PC-9 (cell line): ENCODE results near the gene RAD23A. TPM values are rescaled to one million over a fixed set of nuclear protein-coding genes. Genes with fewer than 3 reads are reported as not detected.
A peak's percentile ranks its signal among the peaks of the same experiment; 100 is the strongest.
"Not testable (repeated sequence)": the region's sequence is repeated elsewhere in the genome, so short reads cannot be mapped to it uniquely, and the experiment has no call there.

Experiments used
- BruUV-seq: library from RNA; stranded (reverse); fragments of 400-500 nt; replicated peaks from 2 replicates; lab custom pipeline; 2021; lab: Mats Ljungman, UMichigan
- CTCF ChIA-PET: fragments of 300-600 bp; sonication (Branson Sonifier 250); formaldehyde crosslinking; loops from one replicate; lab custom pipeline; 2022; ENCODE audit warnings: antibody characterized with exemption; lab: Charles Lee
- POLR2A ChIA-PET: fragments of 300-600 bp; sonication (Branson Sonifier 250); formaldehyde crosslinking; loops from one replicate; lab custom pipeline; 2022; ENCODE audit warnings: antibody characterized with exemption; ENCODE audit not compliant: unreplicated experiment; lab: Charles Lee
- DNase-seq, 2 experiments: peaks; one replicate each; pipeline versions ENCODE4 v3.0.0 to v3.0.0-alpha.2; 2015 to 2022; ENCODE audit warnings: mixed read lengths in 1 of 2
- H2AFZ ChIP-seq: fragments of 200-600 bp; sonication (generic); 2 replicates; pipeline ENCODE4 v1.8.1; 2017; ENCODE audit warnings: antibody characterized with exemption
- H3F3A ChIP-seq: fragments of 200-600 bp; sonication (generic); 2 replicates; pipeline ENCODE4 v1.8.1; 2017; ENCODE audit warnings: antibody characterized with exemption, mild to moderate bottlenecking, low read depth; ENCODE audit not compliant: insufficient read depth
- H3K27ac ChIP-seq: fragments of 200-600 bp; sonication (generic); 2 replicates; pipeline ENCODE4 v1.6.1; 2016; ENCODE audit warnings: mixed run types
- H3K27me3 ChIP-seq: fragments of 200-600 bp; sonication (generic); 2 replicates; pipeline ENCODE4 v1.6.1; 2016; ENCODE audit warnings: low read depth, mixed run types; ENCODE audit not compliant: insufficient read depth
- H3K36me3 ChIP-seq: fragments of 200-600 bp; sonication (generic); 2 replicates; pipeline ENCODE4 v1.6.1; 2016; ENCODE audit warnings: low read depth, mixed run types
- H3K4me1 ChIP-seq: fragments of 200-600 bp; sonication (generic); replicated peaks from 2 replicates; pipeline ENCODE4 v1.6.1; 2016; ENCODE audit warnings: mixed run types; ENCODE audit not compliant: insufficient read depth
- H3K4me2 ChIP-seq: fragments of 200-600 bp; sonication (generic); 2 replicates; pipeline ENCODE4 v1.6.1; 2017; ENCODE audit warnings: mixed run types
- H3K4me3 ChIP-seq: fragments of 200-600 bp; sonication (generic); 2 replicates; pipeline ENCODE4 v1.6.1; 2016; ENCODE audit warnings: mixed run types
- H3K79me2 ChIP-seq: fragments of 200-600 bp; sonication (generic); 2 replicates; pipeline ENCODE4 v1.6.1; 2017; ENCODE audit warnings: low read depth, mixed run types
- H3K9me2 ChIP-seq: fragments of 200-600 bp; sonication (generic); 2 replicates; pipeline ENCODE4 v1.8.1; 2017; ENCODE audit warnings: mild to moderate bottlenecking; ENCODE audit not compliant: insufficient read depth
- H3K9me3 ChIP-seq: fragments of 200-600 bp; sonication (generic); 2 replicates; pipeline ENCODE4 v1.8.1; 2016; ENCODE audit warnings: low read depth; ENCODE audit not compliant: insufficient read depth
- H4K20me1 ChIP-seq: fragments of 200-600 bp; sonication (generic); 2 replicates; pipeline ENCODE4 v1.8.1; 2017; ENCODE audit not compliant: insufficient read depth
- CTCF ChIP-seq: fragments of 200-600 bp; sonication (generic); conservative IDR thresholded peaks from 2 replicates; pipeline ENCODE4 v1.6.1; 2017; ENCODE audit warnings: mixed run types, antibody characterized with exemption, mild to moderate bottlenecking, moderate library complexity
- EZH2 ChIP-seq: fragments of 200-600 bp; sonication (generic); IDR thresholded peaks from 2 replicates; pipeline ENCODE4 v1.8.0; 2017; ENCODE audit warnings: antibody characterized with exemption, low read depth
- intact Hi-C: fragments of 100-400 bp; cut with micrococcal nuclease; formaldehyde crosslinking; loops from one replicate; pipeline ENCODE4 v1.10.0; 2022; ENCODE audit not compliant: unreplicated experiment
- total RNA-seq: library from RNA; stranded (reverse); gene quantifications from 2 replicates; pipeline ENCODE4 v1.2.3, GENCODE V29; 2021

Gene RAD23A
- total RNA-seq, 1 experiment from 2014 or later: 186 TPM

- H3K4me2 ChIP-seq: peak overlapping the region; percentile 95; the same call in 1 of the 2 replicates
Observed at GRCh38 chr19:12954612-12954962, 8.9 kb downstream of the RAD23A start.

GRCh38 chr19:12955575-12955974 is 9.9 kb downstream of the RAD23A start:
- POLR2A ChIA-PET: not testable (repeated sequence)

More at GRCh38 chr19:12954612-12954962, 8.9 kb downstream of the RAD23A start:
- H3F3A ChIP-seq: peaks cover 85% of the 10 kb centered on the region
- H3K27ac ChIP-seq: peak overlapping the region; percentile 14; the same call in 1 of the 2 replicates
- TF ChIP-seq CTCF (no peak), EZH2 (no peak)
- DNase-seq: no peak
- H3K4me3 ChIP-seq: no peak overlapping the region
- intact Hi-C loops: no loop called here
- H3K9me2 ChIP-seq: no peaks in the 10 kb centered on the region
- no TSS peak for BruUV-seq
- H3K27me3 ChIP-seq: no peaks in the 10 kb centered on the region
- 0 out of 2 replicates have a peak, but pooled peaks cover 17% of the 10 kb centered on the region for H3K36me3 ChIP-seq
- CTCF ChIA-PET: no interaction called here
- H4K20me1 ChIP-seq: peaks cover 26% of the 10 kb centered on the region
- peaks cover 45% of the 10 kb centered on the region for H3K79me2 ChIP-seq
- H3K4me1 ChIP-seq: peaks cover 18% of the 10 kb centered on the region
- POLR2A ChIA-PET: interaction anchor here (0.6 to 0.7 kb wide), 2 partner anchors 8 to 57 kb away, joined by 4 read pairs; no protein-coding TSS in a partner anchor
- H2AFZ ChIP-seq: no peak overlapping the region
- no peaks in the 10 kb centered on the region for H3K9me3 ChIP-seq

GRCh38 chr19:12955996-12956395 is 10.3 kb downstream of the RAD23A start:
- Histone ChIP-seq H3K36me3 (0 out of 2 replicates have a peak, but pooled peaks cover 10% of the 10 kb centered on the region), H3K9me3 (no peaks in the 10 kb centered on the region), H3F3A (peaks cover 71% of the 10 kb centered on the region), H3K9me2 (no peaks in the 10 kb centered on the region), H4K20me1 (peaks cover 20% of the 10 kb centered on the region), H3K4me2 (peak overlapping the region; percentile 95), H3K79me2 (peaks cover 45% of the 10 kb centered on the region), H3K4me1 (peaks cover 18% of the 10 kb centered on the region), H3K27ac (peak overlapping the region; percentile 69), H2AFZ (peak overlapping the region; percentile 96; the same call in 1 of the 2 replicates), H3K27me3 (no peaks in the 10 kb centered on the region), H3K4me3 (peak overlapping the region; percentile 91)
- ChIA-PET POLR2A (no interaction called here), CTCF (no interaction called here)
- peak in 1 of 2 experiments; percentile 66 for DNase-seq
- intact Hi-C loops: no loop called here
- BruUV-seq: TSS peak; percentile 58
- TF ChIP-seq EZH2: no peak
- no peak for TF ChIP-seq CTCF

More at GRCh38 chr19:12955575-12955974, 9.9 kb downstream of the RAD23A start:
- Histone ChIP-seq H3K4me1 (peaks cover 18% of the 10 kb centered on the region), H3F3A (peaks cover 75% of the 10 kb centered on the region), H3K27ac (peak overlapping the region; percentile 69; the same call in 1 of the 2 replicates), H3K4me2 (peak overlapping the region; percentile 95), H3K4me3 (peak overlapping the region; percentile 91), H3K79me2 (peaks cover 45% of the 10 kb centered on the region), H4K20me1 (peaks cover 23% of the 10 kb centered on the region)
- CTCF ChIA-PET, BruUV-seq, H2AFZ ChIP-seq, DNase-seq, H3K9me3 ChIP-seq, H3K27me3 ChIP-seq, intact Hi-C loops, H3K36me3 ChIP-seq, H3K9me2 ChIP-seq: not testable (repeated sequence)
